ENCODE data around the gene PADI3.

GRCh38 chr1:17297991-17298390, 49.1 kb downstream of the PADI3 start:
- no peak for TF ChIP-seq POLR2AphosphoS5 (IDR thresholded peaks at IDR 0.05)
- no peak for TF ChIP-seq CTCF (IDR thresholded peaks at IDR 0.05)
- no peak for TF ChIP-seq EP300 (IDR thresholded peaks at IDR 0.05)
